ENCODE measurements around the gene CRACR2B.

The CRACR2B gene

GRCh38 chr11:792535-792821, 35.2 kb upstream of the CRACR2B start:
- TF ChIP-seq SIN3A (IDR thresholded peaks at IDR 0.05; ENCODE audit: borderline replicate concordance, insufficient read depth, low read length), result no peak
- no peak for TF ChIP-seq POLR2AphosphoS5 (IDR thresholded peaks at IDR 0.05; ENCODE audit: low read depth, low read length)
- TF ChIP-seq TAF1 (IDR thresholded peaks at IDR 0.05; ENCODE audit: borderline replicate concordance, insufficient read depth, low read length), result no peak
- TF ChIP-seq FOXP2 (optimal IDR thresholded peaks at IDR 0.05; ENCODE audit: borderline replicate concordance, extremely low read depth, extremely low read length, insufficient read depth), result no peak

GRCh38 chr11:792873-793272, 34.8 kb upstream of the CRACR2B start:
- no peak for TF ChIP-seq POLR2AphosphoS5 (IDR thresholded peaks at IDR 0.05; ENCODE audit: low read depth, low read length)
- TF ChIP-seq SIN3A (IDR thresholded peaks at IDR 0.05; ENCODE audit: borderline replicate concordance, insufficient read depth, low read length), result no peak
- TF ChIP-seq FOXP2 (optimal IDR thresholded peaks at IDR 0.05; ENCODE audit: borderline replicate concordance, extremely low read depth, extremely low read length, insufficient read depth), result no peak
- no peak for TF ChIP-seq REST (IDR thresholded peaks at IDR 0.05; ENCODE audit: insufficient read depth in 1 of 2, low read depth in 2 of 2, low read length in 2 of 2)
- TF ChIP-seq TAF1 (IDR thresholded peaks at IDR 0.05; ENCODE audit: borderline replicate concordance, insufficient read depth, low read length), result no peak

- TF ChIP-seq FOXP2 (optimal IDR thresholded peaks at IDR 0.05; ENCODE audit: borderline replicate concordance, extremely low read depth, extremely low read length, insufficient read depth) (no peak), POLR2AphosphoS5 (IDR thresholded peaks at IDR 0.05; ENCODE audit: low read depth, low read length) (no peak)
These were observed 34.2 kb upstream of the CRACR2B start for GRCh38 chr11:793556-793955.

- TF ChIP-seq TAF1 (IDR thresholded peaks at IDR 0.05; ENCODE audit: borderline replicate concordance, insufficient read depth, low read length), result no peak
- TF ChIP-seq REST (IDR thresholded peaks at IDR 0.05; ENCODE audit: insufficient read depth in 1 of 2, low read depth in 2 of 2, low read length in 2 of 2), result no peak
- no peak for TF ChIP-seq FOXP2 (optimal IDR thresholded peaks at IDR 0.05; ENCODE audit: borderline replicate concordance, extremely low read depth, extremely low read length, insufficient read depth)
- TF ChIP-seq POLR2AphosphoS5 (IDR thresholded peaks at IDR 0.05; ENCODE audit: low read depth, low read length), result no peak
- TF ChIP-seq SIN3A (IDR thresholded peaks at IDR 0.05; ENCODE audit: borderline replicate concordance, insufficient read depth, low read length), result no peak
These were observed 33.5 kb upstream of the CRACR2B start for GRCh38 chr11:794013-794765.

GRCh38 chr11:794766-795633, 32.7 kb upstream of the CRACR2B start:
- TF ChIP-seq SIN3A (IDR thresholded peaks at IDR 0.05; ENCODE audit: borderline replicate concordance, insufficient read depth, low read length) (no peak), TAF1 (IDR thresholded peaks at IDR 0.05; ENCODE audit: borderline replicate concordance, insufficient read depth, low read length) (no peak), FOXP2 (optimal IDR thresholded peaks at IDR 0.05; ENCODE audit: borderline replicate concordance, extremely low read depth, extremely low read length, insufficient read depth) (no peak), POLR2AphosphoS5 (IDR thresholded peaks at IDR 0.05; ENCODE audit: low read depth, low read length) (no peak), REST (IDR thresholded peaks at IDR 0.05; ENCODE audit: insufficient read depth in 1 of 2, low read depth in 2 of 2, low read length in 2 of 2) (no peak)

All from PFSK-1 (cell line).